HepG2 (cell line): ENCODE data around the gene GPR55. TPM values are rescaled to one million over a fixed set of nuclear protein-coding genes. Genes with fewer than 3 reads are reported as not detected.

Experiments
- BORCS8-MEF2B ChIP-seq: sonication (generic); formaldehyde crosslinking; IDR thresholded peaks from 2 replicates; pipeline ENCODE4 v1.8.0; 2022; ENCODE audit warnings: mild to moderate bottlenecking, missing genetic modification reagents
- CHD2 ChIP-seq: IDR thresholded peaks from 2 replicates; pipeline ENCODE4 v1.6.1; 2011; ENCODE audit warnings: low read depth, low read length, improper control_type of control experiment
- FOXK1 ChIP-seq: sonication (generic); formaldehyde crosslinking; IDR thresholded peaks from 2 replicates; pipeline ENCODE4 v1.4.0; 2020; ENCODE audit warnings: low read depth, missing genetic modification reagents, borderline replicate concordance
- HNF4A ChIP-seq: sonication (generic); formaldehyde crosslinking; IDR thresholded peaks from 2 replicates; pipeline ENCODE4 v1.4.0; 2020; ENCODE audit warnings: missing genetic modification reagents
- HNRNPK ChIP-seq: fragments of 200-400 bp; formaldehyde crosslinking; IDR thresholded peaks from 2 replicates; pipeline ENCODE4 v1.6.1; 2018; ENCODE audit warnings: low read length, low read depth, moderate library complexity, mild to moderate bottlenecking; ENCODE audit not compliant: poor library complexity, severe bottlenecking
- NCOA1 ChIP-seq: sonication (generic); formaldehyde crosslinking; IDR thresholded peaks from 2 replicates; pipeline ENCODE4 v1.9.0; 2021; ENCODE audit warnings: missing genetic modification reagents
- POLR2AphosphoS5 ChIP-seq: IDR thresholded peaks from 2 replicates; pipeline ENCODE4 v1.6.1; 2012; ENCODE audit warnings: low read depth, low read length
- RBM22 ChIP-seq: fragments of 200-400 bp; formaldehyde crosslinking; optimal IDR thresholded peaks from 2 replicates; pipeline ENCODE3; 2017; ENCODE audit warnings: mild to moderate bottlenecking, low read length, moderate library complexity
- SMAD1 ChIP-seq: sonication (generic); formaldehyde crosslinking; IDR thresholded peaks from 2 replicates; pipeline ENCODE4 v1.4.0; 2020; ENCODE audit warnings: missing genetic modification reagents, low read depth, mild to moderate bottlenecking, borderline replicate concordance
- ZNF20 ChIP-seq: sonication (generic); formaldehyde crosslinking; IDR thresholded peaks from 2 replicates; pipeline ENCODE4 v1.4.0; 2020; ENCODE audit warnings: mild to moderate bottlenecking, moderate library complexity, missing genetic modification reagents
- ZNF567 ChIP-seq: sonication (generic); formaldehyde crosslinking; IDR thresholded peaks from 2 replicates; pipeline ENCODE4 v1.8.1; 2023; ENCODE audit warnings: mild to moderate bottlenecking, missing genetic modification reagents, borderline replicate concordance
- ZNF75D ChIP-seq: sonication (generic); formaldehyde crosslinking; IDR thresholded peaks from 2 replicates; pipeline ENCODE4 v1.8.1; 2023; ENCODE audit warnings: missing genetic modification reagents, mild to moderate bottlenecking, borderline replicate concordance
- polyA plus RNA-seq, 8 experiments: library from polyadenylated mRNA; depleted of rRNA in 3 of 8; stranded (reverse) in 7 of 8; unstranded in 1 of 8; fragments of >200 nt; fragmentation: Illumina TruSeq in 4 of 8; extraction: Trizol in 4 of 8; gene quantifications; 2 replicates each; pipeline versions ENCODE4 v1.2.1 to v1.2.3, GENCODE V29; 2011 to 2016; ENCODE audit warnings: low read depth in 4 of 8, missing spikeins in 1 of 8, mixed read lengths in 1 of 8; ENCODE audit not compliant: insufficient read depth in 1 of 8
- total RNA-seq, 5 experiments: library from RNA; depleted of rRNA; stranded (reverse); fragments of >200 nt; fragmentation: Illumina TruSeq; extraction: Trizol; gene quantifications; 2 replicates each; pipeline ENCODE4 v1.2.3, GENCODE V29; 2016; ENCODE audit warnings: low read depth in 1 of 5
- TF ChIP-seq, protein P1 (sequence below), 2 experiments: IDR thresholded peaks; 2 replicates each; pipeline ENCODE4 v1.6.1; 2011 to 2012; ENCODE audit warnings: low read length in 2 of 2, borderline replicate concordance in 1 of 2, low read depth in 1 of 2, mild to moderate bottlenecking in 1 of 2, moderate library complexity in 1 of 2
- TF ChIP-seq, protein P2 (sequence below): sonication (generic); formaldehyde crosslinking; IDR thresholded peaks from 2 replicates; pipeline ENCODE4 v1.9.0; 2022; ENCODE audit warnings: missing genetic modification reagents, mild to moderate bottlenecking, borderline replicate concordance
- TF ChIP-seq, protein P3 (sequence below): sonication (generic); formaldehyde crosslinking; IDR thresholded peaks from 2 replicates; pipeline ENCODE4 v1.4.0; 2020; ENCODE audit warnings: missing genetic modification reagents
- TF ChIP-seq, protein P4 (sequence below): sonication (generic); formaldehyde crosslinking; IDR thresholded peaks from 2 replicates; pipeline ENCODE4 v1.4.0; 2020; ENCODE audit warnings: missing genetic modification reagents
- TF ChIP-seq, protein P5 (sequence below): sonication (generic); formaldehyde crosslinking; IDR thresholded peaks from 2 replicates; pipeline ENCODE4 v1.5.0; 2020; ENCODE audit warnings: missing genetic modification reagents, mild to moderate bottlenecking, borderline replicate concordance
- TF ChIP-seq, protein P6 (sequence below): IDR thresholded peaks from 2 replicates; pipeline ENCODE4 v1.6.1; 2012; ENCODE audit warnings: inconsistent platforms

Gene GPR55
- total and polyA plus RNA-seq, 2 of the 13 experiments (the other 11 are each of a cell fraction or from before 2014, with no cell fraction given), result not detected

DNA sequence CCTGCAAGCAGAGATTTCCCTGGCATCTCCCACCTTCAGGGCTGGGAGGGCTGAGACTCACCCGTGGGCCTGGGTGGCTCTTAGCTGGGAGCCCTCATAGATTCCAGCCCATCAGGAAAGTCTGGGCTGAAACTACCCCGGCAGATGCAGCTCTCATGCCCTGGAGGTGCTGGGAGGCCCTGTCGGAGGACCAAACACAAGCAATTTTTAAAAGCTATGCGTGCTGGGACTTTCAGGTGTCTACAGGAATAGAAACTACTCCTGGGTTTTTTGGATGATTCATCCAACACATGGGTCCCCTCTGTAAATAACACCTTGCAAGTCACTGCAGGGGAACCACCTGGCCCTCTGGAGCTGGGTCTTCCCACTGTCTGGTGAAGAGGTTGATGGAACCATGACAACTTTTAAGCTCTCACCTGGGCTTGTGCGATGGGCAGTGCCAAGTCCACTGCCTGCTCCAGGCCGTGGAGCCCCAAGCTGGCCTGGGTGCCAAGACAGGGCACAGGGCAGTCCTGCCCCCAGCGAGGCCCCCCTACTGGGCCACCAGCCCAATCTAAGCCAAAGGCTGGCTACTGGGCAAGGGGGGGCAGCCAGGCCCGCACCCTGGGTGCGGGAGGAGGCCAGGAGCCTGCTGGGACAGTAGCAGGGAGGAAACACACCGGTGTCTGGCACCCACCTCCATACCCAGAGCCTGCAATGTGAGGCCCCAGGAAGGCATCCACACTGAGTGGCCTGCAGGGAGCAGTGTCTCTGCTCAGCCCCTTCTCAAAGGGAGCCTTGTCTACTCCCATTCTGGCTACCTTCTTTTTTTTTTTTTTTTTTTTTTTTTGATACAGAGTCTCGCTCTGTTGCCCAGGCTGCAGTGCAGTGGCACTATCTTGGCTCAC is 1.1 kb upstream of the GPR55 start (continued):
- TF ChIP-seq HNRNPK (no peak), BORCS8-MEF2B (no peak), POLR2AphosphoS5 (no peak), FOXK1 (CRISPR knock-in tag) (no peak), ZNF20 (CRISPR knock-in tag) (no peak), HNF4A (no peak), RBM22 (no peak), ZNF75D (no peak), NCOA1 (CRISPR knock-in tag) (no peak), CHD2 (no peak), ZNF567 (CRISPR knock-in tag) (no peak), SMAD1 (CRISPR knock-in tag) (no peak)
- TF ChIP-seq, protein P1, sequence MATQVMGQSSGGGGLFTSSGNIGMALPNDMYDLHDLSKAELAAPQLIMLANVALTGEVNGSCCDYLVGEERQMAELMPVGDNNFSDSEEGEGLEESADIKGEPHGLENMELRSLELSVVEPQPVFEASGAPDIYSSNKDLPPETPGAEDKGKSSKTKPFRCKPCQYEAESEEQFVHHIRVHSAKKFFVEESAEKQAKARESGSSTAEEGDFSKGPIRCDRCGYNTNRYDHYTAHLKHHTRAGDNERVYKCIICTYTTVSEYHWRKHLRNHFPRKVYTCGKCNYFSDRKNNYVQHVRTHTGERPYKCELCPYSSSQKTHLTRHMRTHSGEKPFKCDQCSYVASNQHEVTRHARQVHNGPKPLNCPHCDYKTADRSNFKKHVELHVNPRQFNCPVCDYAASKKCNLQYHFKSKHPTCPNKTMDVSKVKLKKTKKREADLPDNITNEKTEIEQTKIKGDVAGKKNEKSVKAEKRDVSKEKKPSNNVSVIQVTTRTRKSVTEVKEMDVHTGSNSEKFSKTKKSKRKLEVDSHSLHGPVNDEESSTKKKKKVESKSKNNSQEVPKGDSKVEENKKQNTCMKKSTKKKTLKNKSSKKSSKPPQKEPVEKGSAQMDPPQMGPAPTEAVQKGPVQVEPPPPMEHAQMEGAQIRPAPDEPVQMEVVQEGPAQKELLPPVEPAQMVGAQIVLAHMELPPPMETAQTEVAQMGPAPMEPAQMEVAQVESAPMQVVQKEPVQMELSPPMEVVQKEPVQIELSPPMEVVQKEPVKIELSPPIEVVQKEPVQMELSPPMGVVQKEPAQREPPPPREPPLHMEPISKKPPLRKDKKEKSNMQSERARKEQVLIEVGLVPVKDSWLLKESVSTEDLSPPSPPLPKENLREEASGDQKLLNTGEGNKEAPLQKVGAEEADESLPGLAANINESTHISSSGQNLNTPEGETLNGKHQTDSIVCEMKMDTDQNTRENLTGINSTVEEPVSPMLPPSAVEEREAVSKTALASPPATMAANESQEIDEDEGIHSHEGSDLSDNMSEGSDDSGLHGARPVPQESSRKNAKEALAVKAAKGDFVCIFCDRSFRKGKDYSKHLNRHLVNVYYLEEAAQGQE (IDR thresholded peaks at IDR 0.05; ENCODE audit: borderline replicate concordance in 1 of 2, low read depth in 1 of 2, low read length in 2 of 2), result no peak
- TF ChIP-seq, protein P2, sequence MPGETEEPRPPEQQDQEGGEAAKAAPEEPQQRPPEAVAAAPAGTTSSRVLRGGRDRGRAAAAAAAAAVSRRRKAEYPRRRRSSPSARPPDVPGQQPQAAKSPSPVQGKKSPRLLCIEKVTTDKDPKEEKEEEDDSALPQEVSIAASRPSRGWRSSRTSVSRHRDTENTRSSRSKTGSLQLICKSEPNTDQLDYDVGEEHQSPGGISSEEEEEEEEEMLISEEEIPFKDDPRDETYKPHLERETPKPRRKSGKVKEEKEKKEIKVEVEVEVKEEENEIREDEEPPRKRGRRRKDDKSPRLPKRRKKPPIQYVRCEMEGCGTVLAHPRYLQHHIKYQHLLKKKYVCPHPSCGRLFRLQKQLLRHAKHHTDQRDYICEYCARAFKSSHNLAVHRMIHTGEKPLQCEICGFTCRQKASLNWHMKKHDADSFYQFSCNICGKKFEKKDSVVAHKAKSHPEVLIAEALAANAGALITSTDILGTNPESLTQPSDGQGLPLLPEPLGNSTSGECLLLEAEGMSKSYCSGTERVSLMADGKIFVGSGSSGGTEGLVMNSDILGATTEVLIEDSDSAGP (CRISPR knock-in tag), result no peak
- TF ChIP-seq, protein P3, sequence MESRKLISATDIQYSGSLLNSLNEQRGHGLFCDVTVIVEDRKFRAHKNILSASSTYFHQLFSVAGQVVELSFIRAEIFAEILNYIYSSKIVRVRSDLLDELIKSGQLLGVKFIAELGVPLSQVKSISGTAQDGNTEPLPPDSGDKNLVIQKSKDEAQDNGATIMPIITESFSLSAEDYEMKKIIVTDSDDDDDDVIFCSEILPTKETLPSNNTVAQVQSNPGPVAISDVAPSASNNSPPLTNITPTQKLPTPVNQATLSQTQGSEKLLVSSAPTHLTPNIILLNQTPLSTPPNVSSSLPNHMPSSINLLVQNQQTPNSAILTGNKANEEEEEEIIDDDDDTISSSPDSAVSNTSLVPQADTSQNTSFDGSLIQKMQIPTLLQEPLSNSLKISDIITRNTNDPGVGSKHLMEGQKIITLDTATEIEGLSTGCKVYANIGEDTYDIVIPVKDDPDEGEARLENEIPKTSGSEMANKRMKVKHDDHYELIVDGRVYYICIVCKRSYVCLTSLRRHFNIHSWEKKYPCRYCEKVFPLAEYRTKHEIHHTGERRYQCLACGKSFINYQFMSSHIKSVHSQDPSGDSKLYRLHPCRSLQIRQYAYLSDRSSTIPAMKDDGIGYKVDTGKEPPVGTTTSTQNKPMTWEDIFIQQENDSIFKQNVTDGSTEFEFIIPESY, result no peak
- TF ChIP-seq, protein P4, sequence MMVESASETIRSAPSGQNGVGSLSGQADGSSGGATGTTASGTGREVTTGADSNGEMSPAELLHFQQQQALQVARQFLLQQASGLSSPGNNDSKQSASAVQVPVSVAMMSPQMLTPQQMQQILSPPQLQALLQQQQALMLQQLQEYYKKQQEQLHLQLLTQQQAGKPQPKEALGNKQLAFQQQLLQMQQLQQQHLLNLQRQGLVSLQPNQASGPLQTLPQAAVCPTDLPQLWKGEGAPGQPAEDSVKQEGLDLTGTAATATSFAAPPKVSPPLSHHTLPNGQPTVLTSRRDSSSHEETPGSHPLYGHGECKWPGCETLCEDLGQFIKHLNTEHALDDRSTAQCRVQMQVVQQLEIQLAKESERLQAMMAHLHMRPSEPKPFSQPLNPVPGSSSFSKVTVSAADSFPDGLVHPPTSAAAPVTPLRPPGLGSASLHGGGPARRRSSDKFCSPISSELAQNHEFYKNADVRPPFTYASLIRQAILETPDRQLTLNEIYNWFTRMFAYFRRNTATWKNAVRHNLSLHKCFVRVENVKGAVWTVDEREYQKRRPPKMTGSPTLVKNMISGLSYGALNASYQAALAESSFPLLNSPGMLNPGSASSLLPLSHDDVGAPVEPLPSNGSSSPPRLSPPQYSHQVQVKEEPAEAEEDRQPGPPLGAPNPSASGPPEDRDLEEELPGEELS, result no peak
- TF ChIP-seq, protein P5, sequence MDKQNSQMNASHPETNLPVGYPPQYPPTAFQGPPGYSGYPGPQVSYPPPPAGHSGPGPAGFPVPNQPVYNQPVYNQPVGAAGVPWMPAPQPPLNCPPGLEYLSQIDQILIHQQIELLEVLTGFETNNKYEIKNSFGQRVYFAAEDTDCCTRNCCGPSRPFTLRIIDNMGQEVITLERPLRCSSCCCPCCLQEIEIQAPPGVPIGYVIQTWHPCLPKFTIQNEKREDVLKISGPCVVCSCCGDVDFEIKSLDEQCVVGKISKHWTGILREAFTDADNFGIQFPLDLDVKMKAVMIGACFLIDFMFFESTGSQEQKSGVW (CRISPR knock-in tag), result no peak
- TF ChIP-seq, protein P6, sequence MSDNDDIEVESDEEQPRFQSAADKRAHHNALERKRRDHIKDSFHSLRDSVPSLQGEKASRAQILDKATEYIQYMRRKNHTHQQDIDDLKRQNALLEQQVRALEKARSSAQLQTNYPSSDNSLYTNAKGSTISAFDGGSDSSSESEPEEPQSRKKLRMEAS, result no peak
